ENCODE results near the gene VAC14. TPM values are rescaled to one million over a fixed set of nuclear protein-coding genes. Genes with fewer than 3 reads are reported as not detected.

Gene VAC14
- total RNA-seq, 1 donor from 2014 or later = 52.2 TPM

DNA sequence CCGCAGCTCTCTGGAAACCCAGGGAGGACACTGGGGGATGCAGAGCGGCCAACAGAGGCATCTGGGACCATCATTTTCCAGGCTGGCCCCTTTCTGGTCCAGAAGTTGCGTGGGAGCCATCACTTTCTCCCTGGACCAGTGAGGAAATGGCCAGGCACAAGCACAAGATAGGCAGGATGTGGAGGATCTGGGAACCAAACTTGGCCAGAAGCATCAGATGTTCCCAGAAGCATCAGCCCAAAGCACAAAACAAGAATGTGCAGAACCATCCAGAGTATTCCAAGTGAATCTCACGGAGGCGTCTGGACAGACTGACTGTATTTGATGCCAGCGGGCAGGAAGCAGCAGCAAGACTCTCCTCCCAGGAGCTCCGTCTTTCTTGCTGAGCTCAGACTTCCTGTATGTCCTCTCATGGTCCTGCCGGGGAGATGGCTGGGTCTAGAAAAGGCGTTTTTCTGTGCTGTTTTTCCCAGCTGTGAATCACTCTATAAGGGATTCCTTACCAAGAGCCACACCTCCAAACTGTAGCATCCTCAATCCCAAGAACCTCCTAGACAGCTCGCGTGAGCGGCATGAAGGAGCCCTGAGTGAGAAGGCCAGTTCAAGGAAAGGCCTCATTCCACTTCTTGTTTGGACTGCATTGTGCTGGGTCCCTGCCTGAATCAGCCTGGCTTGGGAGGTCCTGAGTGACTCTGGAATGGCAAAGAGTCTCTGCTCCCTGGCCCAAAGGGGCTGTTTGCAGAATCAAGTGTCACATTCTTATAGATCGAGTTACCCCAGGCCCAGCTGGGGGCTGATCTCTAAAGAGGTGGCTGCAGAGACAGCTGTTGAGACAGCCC is 65.6 kb downstream of the VAC14 start:
- TF ChIP-seq, protein P1, sequence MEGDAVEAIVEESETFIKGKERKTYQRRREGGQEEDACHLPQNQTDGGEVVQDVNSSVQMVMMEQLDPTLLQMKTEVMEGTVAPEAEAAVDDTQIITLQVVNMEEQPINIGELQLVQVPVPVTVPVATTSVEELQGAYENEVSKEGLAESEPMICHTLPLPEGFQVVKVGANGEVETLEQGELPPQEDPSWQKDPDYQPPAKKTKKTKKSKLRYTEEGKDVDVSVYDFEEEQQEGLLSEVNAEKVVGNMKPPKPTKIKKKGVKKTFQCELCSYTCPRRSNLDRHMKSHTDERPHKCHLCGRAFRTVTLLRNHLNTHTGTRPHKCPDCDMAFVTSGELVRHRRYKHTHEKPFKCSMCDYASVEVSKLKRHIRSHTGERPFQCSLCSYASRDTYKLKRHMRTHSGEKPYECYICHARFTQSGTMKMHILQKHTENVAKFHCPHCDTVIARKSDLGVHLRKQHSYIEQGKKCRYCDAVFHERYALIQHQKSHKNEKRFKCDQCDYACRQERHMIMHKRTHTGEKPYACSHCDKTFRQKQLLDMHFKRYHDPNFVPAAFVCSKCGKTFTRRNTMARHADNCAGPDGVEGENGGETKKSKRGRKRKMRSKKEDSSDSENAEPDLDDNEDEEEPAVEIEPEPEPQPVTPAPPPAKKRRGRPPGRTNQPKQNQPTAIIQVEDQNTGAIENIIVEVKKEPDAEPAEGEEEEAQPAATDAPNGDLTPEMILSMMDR (IDR thresholded peaks at IDR 0.05) = no peak
- Histone ChIP-seq H3K4me3 (no peak overlapping the region), H3K27me3 (no peaks in the 10 kb centered on the region), H3K36me3 (peaks cover 14% of the 10 kb centered on the region), H3K4me1 (peaks cover 45% of the 10 kb centered on the region), H3K27ac (peak overlapping the region; percentile 84), H3K9me3 (no peaks in the 10 kb centered on the region)
- DNase-seq (no peak), ATAC-seq (peak; percentile 4)
- intact Hi-C loops (cut with DNase I) = no loop called here

DNA sequence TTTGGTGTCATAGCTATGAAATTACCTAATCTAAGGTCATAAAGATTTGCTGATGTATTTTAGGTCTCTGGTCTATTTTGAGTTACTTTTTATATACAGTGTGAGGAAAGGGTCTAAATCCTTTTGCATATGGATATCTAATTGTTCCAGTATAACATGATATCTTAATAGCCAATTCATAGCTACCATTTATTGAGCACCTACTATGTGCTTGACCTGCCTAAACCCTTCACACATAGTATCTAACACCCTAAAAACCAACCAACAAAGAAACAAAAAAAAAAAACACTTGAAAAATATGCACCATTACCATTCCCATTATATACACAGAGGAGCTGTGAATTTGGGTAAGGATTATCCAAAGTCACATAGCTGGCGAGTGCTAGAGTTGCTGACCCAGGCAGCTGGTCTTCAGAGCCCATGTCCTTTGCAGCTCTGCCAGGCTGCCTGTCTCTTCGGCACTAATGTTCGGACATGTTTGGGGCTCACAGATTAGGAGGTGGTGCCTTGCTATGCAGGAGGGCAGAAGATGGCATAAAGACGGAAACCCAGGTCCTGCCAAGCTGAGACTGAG is 66.3 kb downstream of the VAC14 start:
- TF ChIP-seq, protein P1 (IDR thresholded peaks at IDR 0.05) = no peak
- Histone ChIP-seq H3K27me3 (no peaks in the 10 kb centered on the region), H3K4me3 (no peak overlapping the region), H3K36me3 (peaks cover 20% of the 10 kb centered on the region), H3K27ac (peak overlapping the region; percentile 84), H3K4me1 (peaks cover 42% of the 10 kb centered on the region), H3K9me3 (no peaks in the 10 kb centered on the region)
- intact Hi-C loops (cut with DNase I) = no loop called here
- ATAC-seq (no peak), DNase-seq (no peak)

DNA sequence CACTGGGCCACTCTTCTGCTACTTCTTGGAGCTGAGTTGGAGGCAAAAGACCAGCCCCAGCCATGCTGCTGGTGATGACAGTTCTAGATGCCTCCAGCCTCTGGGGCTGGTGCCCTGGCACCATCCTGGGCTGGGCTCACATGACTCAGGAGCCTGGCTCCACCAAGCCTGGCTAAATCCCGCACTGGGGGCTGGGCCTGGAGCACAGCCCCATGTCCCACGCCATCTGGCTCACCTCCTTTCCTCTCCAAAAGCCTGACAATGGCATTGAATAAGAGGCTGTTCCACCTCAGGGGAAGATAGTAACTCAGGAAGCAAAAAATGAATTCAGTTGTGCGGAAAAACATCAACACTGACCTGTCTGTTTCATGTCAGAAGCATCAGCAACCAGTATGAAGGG is 70.0 kb downstream of the VAC14 start:
- no peak overlapping the region for H3K27ac ChIP-seq
- no peak overlapping the region for H3K4me3 ChIP-seq
- H3K9me3 ChIP-seq = no peaks in the 10 kb centered on the region
- no peaks in the 10 kb centered on the region for H3K27me3 ChIP-seq
- peaks cover 26% of the 10 kb centered on the region for H3K4me1 ChIP-seq
- DNase-seq = no peak
- intact Hi-C loops (cut with DNase I) = no loop called here
- ATAC-seq = no peak
- TF ChIP-seq, protein P1 (IDR thresholded peaks at IDR 0.05) = no peak
- H3K36me3 ChIP-seq = peaks cover 23% of the 10 kb centered on the region

DNA sequence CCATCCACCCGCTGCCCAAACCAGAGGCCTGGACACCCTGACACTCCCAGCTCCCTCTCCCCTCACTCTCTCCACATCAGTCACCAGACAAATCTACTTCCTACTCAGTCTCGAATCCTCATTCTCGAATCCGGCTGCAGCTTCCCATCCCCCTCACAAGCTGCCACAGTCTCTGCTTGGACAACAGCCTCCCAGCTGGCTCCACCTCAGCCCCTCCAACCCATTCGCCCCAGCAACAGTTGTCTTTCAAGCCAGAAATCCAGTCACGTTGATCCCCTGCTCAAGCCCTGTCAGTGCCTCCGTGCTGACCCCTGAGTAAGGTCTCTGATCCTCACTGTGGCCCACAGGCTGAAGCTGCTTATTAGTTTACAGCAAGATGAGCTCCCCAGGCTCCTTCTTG is 70.9 kb downstream of the VAC14 start:
- Histone ChIP-seq H3K27ac (no peak overlapping the region), H3K4me1 (peaks cover 27% of the 10 kb centered on the region), H3K27me3 (no peaks in the 10 kb centered on the region), H3K36me3 (peaks cover 23% of the 10 kb centered on the region), H3K9me3 (no peaks in the 10 kb centered on the region), H3K4me3 (no peak overlapping the region)
- DNase-seq (no peak), ATAC-seq (no peak)
- intact Hi-C loops (cut with DNase I) = no loop called here
- TF ChIP-seq, protein P1 (IDR thresholded peaks at IDR 0.05) = no peak

DNA sequence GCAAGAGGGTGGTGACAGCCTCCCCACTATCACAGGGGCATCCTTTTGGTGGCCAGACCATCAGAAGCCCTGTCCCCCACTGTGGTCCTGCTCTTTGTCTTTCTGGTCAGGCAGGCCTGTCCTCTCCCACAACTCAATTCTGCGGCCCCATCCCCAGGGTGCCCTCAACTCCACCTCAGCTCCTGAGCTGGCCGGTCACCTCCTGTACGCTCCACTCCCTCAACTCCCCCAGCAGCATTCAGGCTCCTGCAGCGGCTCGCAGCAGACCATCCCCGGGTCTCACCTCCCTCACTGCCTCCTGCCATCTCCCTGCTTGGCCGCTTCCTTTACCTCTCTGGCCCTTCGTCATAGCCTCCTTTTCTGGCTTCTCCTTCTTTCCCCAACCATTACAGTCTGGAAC is 71.7 kb downstream of the VAC14 start:
- Histone ChIP-seq H3K9me3 (no peaks in the 10 kb centered on the region), H3K4me3 (no peak overlapping the region), H3K27ac (no peak overlapping the region), H3K27me3 (no peaks in the 10 kb centered on the region), H3K36me3 (peaks cover 23% of the 10 kb centered on the region), H3K4me1 (peaks cover 30% of the 10 kb centered on the region)
- no peak for ATAC-seq
- TF ChIP-seq, protein P1 (IDR thresholded peaks at IDR 0.05) = no peak
- intact Hi-C loops (cut with DNase I) = no loop called here
- DNase-seq = no peak

All from upper lobe of right lung (tissue), 1 donor.